GM19395 (cell line): ENCODE data around the gene KCNF1.

ENCODE experiments used
- ATAC-seq: cut with Tn5 transposase; IDR thresholded peaks from one replicate; pipeline ENCODE4 v1.9.1; 2021; ENCODE audit warnings: mild to moderate bottlenecking, moderate library complexity; ENCODE audit not compliant: unreplicated experiment

KCNF1 gene

GRCh38 chr2:10901160-10901939, 10.4 kb upstream of the KCNF1 start:
- ATAC-seq: no peak

GRCh38 chr2:10903861-10904210, 7.9 kb upstream of the KCNF1 start:
- ATAC-seq: no peak

GRCh38 chr2:10904455-10904854, 7.3 kb upstream of the KCNF1 start:
- ATAC-seq: no peak

GRCh38 chr2:10905006-10905861, 6.5 kb upstream of the KCNF1 start:
- no peak for ATAC-seq

GRCh38 chr2:10905862-10906143, 5.9 kb upstream of the KCNF1 start:
- no peak for ATAC-seq

- ATAC-seq: no peak
These were observed 4.7 kb upstream of the KCNF1 start for GRCh38 chr2:10906926-10907625.

- no peak for ATAC-seq
These were observed 3.5 kb upstream of the KCNF1 start for GRCh38 chr2:10908195-10908594.

GRCh38 chr2:10909050-10909995, 2.4 kb upstream of the KCNF1 start:
- ATAC-seq: no peak

- ATAC-seq: no peak
These were observed 1.8 kb upstream of the KCNF1 start for GRCh38 chr2:10909996-10910341.

- ATAC-seq: no peak
These were observed 1.1 kb upstream of the KCNF1 start for GRCh38 chr2:10910625-10911024.

GRCh38 chr2:10912076-10912731, 470 bp downstream of the KCNF1 start:
- no peak for ATAC-seq

GRCh38 chr2:10912796-10913455, 1.2 kb downstream of the KCNF1 start:
- ATAC-seq: no peak

GRCh38 chr2:10913501-10914271, 2.0 kb downstream of the KCNF1 start:
- no peak for ATAC-seq

- no peak for ATAC-seq
These were observed 2.5 kb downstream of the KCNF1 start for GRCh38 chr2:10914272-10914693.

- no peak for ATAC-seq
These were observed 3.5 kb downstream of the KCNF1 start for GRCh38 chr2:10915236-10915635.

- ATAC-seq: no peak
These were observed 4.1 kb downstream of the KCNF1 start for GRCh38 chr2:10915731-10916276.

- ATAC-seq: no peak
These were observed 5.2 kb downstream of the KCNF1 start for GRCh38 chr2:10916953-10917352.

- no peak for ATAC-seq
These were observed 6.2 kb downstream of the KCNF1 start for GRCh38 chr2:10917927-10918326.
